Vagina (tissue), 2 donors: Measurements from ENCODE around the gene SPRYD3.
A peak's percentile ranks its signal among the peaks of the same experiment; 100 is the strongest.

Experiments
- CTCF ChIP-seq, 3 experiments: fragments of 450-650 bp in 2 of 3; fragments of 200-600 bp in 1 of 3; sonication (generic) in 1 of 3; IDR thresholded peaks; one replicate each; pipeline ENCODE4 v1.5.1; 2017 to 2019; ENCODE audit warnings: antibody characterized with exemption in 3 of 3, mild to moderate bottlenecking in 2 of 3, moderate library complexity in 2 of 3
- POLR2AphosphoS5 ChIP-seq, 2 donors: sonication (generic); formaldehyde crosslinking; IDR thresholded peaks; one replicate each; pipeline ENCODE4 v1.9.0; 2017; ENCODE audit warnings: antibody characterized with exemption in 2 of 2, mild to moderate bottlenecking in 2 of 2, low read depth in 1 of 2; ENCODE audit not compliant: insufficient read depth in 1 of 2

GRCh38 chr12:53097207-53097563, 18.0 kb upstream of the SPRYD3 start:
- TF ChIP-seq CTCF (IDR thresholded peaks at IDR 0.05) (no peak), POLR2AphosphoS5 (IDR thresholded peaks at IDR 0.05; ENCODE audit: insufficient read depth in 1 of 2, low read depth in 1 of 2) (peak in 1 of 2 donors; percentile 17)
